Measurements from ENCODE around the gene PLEKHN1.
A peak's percentile ranks its signal among the peaks of the same experiment; 100 is the strongest.
"Not testable (repeated sequence)": the region's sequence is repeated elsewhere in the genome, so short reads cannot be mapped to it uniquely, and the experiment has no call there.

PLEKHN1 gene

GRCh38 chr1:1013105-1013921, 47.0 kb downstream of the PLEKHN1 start, which contains the start of gene ISG15:
Gene ISG15, plus strand, starts transcription at chr1:1013497. Its CDS starts 77 bp downstream, at chr1:1013574.
- peak; percentile 84 to 87 for DNase-seq

- peak in 1 of 2 donors; percentile 39 for DNase-seq
These were observed 47.8 kb downstream of the PLEKHN1 start for GRCh38 chr1:1013922-1014648.

GRCh38 chr1:1014799-1015681, 48.8 kb downstream of the PLEKHN1 start:
- DNase-seq, result no peak

GRCh38 chr1:1017397-1018320, 51.4 kb downstream of the PLEKHN1 start:
- not testable (repeated sequence) for DNase-seq

- not testable (repeated sequence) for DNase-seq
These were observed 52.0 kb downstream of the PLEKHN1 start for GRCh38 chr1:1018321-1018685.

GRCh38 chr1:1019122-1019999, 53.1 kb downstream of the PLEKHN1 start:
- DNase-seq, result peak; percentile 83 to 86

- DNase-seq, result no peak
These were observed 53.7 kb downstream of the PLEKHN1 start, which contains the start of gene AGRN for GRCh38 chr1:1020000-1020404. Gene AGRN, plus strand, starts transcription at chr1:1020120. Its CDS starts 53 bp downstream, at chr1:1020173.

- DNase-seq, result no peak
These were observed 54.2 kb downstream of the PLEKHN1 start for GRCh38 chr1:1020415-1021009.

- DNase-seq, result no peak
These were observed 55.0 kb downstream of the PLEKHN1 start for GRCh38 chr1:1021010-1021919.

- no peak for DNase-seq
These were observed 55.6 kb downstream of the PLEKHN1 start for GRCh38 chr1:1021920-1022259.

GRCh38 chr1:1022302-1023009, 56.2 kb downstream of the PLEKHN1 start:
- no peak for DNase-seq

GRCh38 chr1:1023700-1024099, 57.4 kb downstream of the PLEKHN1 start:
- DNase-seq, result no peak

GRCh38 chr1:1024149-1024770, 58.0 kb downstream of the PLEKHN1 start:
- no peak for DNase-seq

- no peak for DNase-seq
These were observed 58.8 kb downstream of the PLEKHN1 start for GRCh38 chr1:1024771-1025699.

All from stimulated activated CD4-positive, alpha-beta T cell treated with anti-CD3 and anti-CD28 coated beads, Interleukin-2, amount 100 ng/mL, for 24 hours (primary cell).